Peyer's patch (tissue), 4 donors: Measurements from ENCODE around the gene ZBTB33. TPM values are rescaled to one million over a fixed set of nuclear protein-coding genes. Genes with fewer than 3 reads are reported as not detected.

Experiments used
- DNase-seq, 3 donors: peaks; one replicate each; pipeline ENCODE4 v3.0.0-alpha.2; 2017 to 2019
- H3K27ac ChIP-seq, 4 donors: fragments of 200-600 bp; sonication (generic); one replicate each; pipeline ENCODE4 v1.5.1; 2016 to 2019
- H3K27me3 ChIP-seq, 2 donors: fragments of 200-600 bp; sonication (generic); one replicate each; pipeline ENCODE4 v1.5.1; 2019
- H3K36me3 ChIP-seq, 3 donors: fragments of 200-600 bp; sonication (generic); one replicate each; pipeline ENCODE4 v1.5.1; 2016 to 2019
- H3K4me1 ChIP-seq, 4 donors: fragments of 200-600 bp; sonication (generic); one replicate each; pipeline ENCODE4 v1.5.1; 2016 to 2019
- H3K4me3 ChIP-seq, 4 donors: fragments of 200-600 bp; sonication (generic); 1 replicate in 3 of 4; 2 replicates in 1 of 4; pipeline ENCODE4 v1.5.1; 2016 to 2019; ENCODE audit warnings: mild to moderate bottlenecking in 1 of 4
- H3K9me3 ChIP-seq, 4 donors: fragments of 200-600 bp; sonication (generic); one replicate each; pipeline ENCODE4 v1.5.1; 2016 to 2019; ENCODE audit warnings: mild to moderate bottlenecking in 1 of 4
- POLR2A ChIP-seq, 2 donors: fragments of 450-650 bp; IDR thresholded peaks; one replicate each; pipeline ENCODE4 v1.5.1; 2017; ENCODE audit warnings: antibody characterized with exemption in 2 of 2, mild to moderate bottlenecking in 2 of 2, moderate library complexity in 2 of 2
- total RNA-seq, 4 donors: library from RNA; depleted of rRNA; stranded (reverse); fragments of >200 nt; gene quantifications; one replicate each; pipeline ENCODE4 v1.1.0, GENCODE V29; 2016
- TF ChIP-seq, protein P1 (sequence below), 6 experiments: fragments of 450-650 bp in 4 of 6; fragments of 200-600 bp in 2 of 6; sonication (generic) in 1 of 6; IDR thresholded peaks; one replicate each; pipeline ENCODE4 v1.5.1; 2017 to 2019; ENCODE audit warnings: antibody characterized with exemption in 6 of 6, mild to moderate bottlenecking in 3 of 6, moderate library complexity in 1 of 6

The ZBTB33 gene
- total RNA-seq, 4 donors from 2014 or later: 4.9 to 13.0 (median 8.6) TPM

DNA sequence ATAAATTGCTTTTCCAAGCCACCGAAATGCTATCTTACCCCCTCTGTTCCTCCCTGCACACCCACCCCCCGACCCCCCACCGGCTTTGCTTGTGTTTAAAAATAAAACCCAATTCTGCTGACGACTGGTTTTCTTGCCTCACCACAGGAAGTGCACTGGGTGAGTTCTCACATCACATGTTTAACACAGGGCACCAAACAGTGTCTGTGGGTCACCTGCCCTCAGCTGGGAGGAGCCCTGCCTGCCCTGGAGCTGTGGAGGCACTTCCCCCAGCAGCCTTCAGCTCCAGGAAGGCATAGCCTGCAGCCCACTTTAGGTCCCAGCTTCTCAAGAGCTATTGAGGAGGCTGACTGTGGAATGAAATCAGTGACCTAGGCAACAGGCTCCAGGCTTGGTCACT lies 51.8 kb downstream of the ZBTB33 start:
- Histone ChIP-seq H3K27ac (peak overlapping the region in 2 of 4 donors; percentile 19 to 27), H3K4me3 (no peak overlapping the region), H3K4me1 (no peaks in the 10 kb centered on the region), H3K27me3 (no peaks in the 10 kb centered on the region), H3K9me3 (no peaks in the 10 kb centered on the region), H3K36me3 (no peaks in the 10 kb centered on the region)
- TF ChIP-seq POLR2A (IDR thresholded peaks at IDR 0.05): no peak
- TF ChIP-seq, protein P1, sequence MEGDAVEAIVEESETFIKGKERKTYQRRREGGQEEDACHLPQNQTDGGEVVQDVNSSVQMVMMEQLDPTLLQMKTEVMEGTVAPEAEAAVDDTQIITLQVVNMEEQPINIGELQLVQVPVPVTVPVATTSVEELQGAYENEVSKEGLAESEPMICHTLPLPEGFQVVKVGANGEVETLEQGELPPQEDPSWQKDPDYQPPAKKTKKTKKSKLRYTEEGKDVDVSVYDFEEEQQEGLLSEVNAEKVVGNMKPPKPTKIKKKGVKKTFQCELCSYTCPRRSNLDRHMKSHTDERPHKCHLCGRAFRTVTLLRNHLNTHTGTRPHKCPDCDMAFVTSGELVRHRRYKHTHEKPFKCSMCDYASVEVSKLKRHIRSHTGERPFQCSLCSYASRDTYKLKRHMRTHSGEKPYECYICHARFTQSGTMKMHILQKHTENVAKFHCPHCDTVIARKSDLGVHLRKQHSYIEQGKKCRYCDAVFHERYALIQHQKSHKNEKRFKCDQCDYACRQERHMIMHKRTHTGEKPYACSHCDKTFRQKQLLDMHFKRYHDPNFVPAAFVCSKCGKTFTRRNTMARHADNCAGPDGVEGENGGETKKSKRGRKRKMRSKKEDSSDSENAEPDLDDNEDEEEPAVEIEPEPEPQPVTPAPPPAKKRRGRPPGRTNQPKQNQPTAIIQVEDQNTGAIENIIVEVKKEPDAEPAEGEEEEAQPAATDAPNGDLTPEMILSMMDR (IDR thresholded peaks at IDR 0.05): no peak
- peak in 2 of 3 donors; percentile 68 to 80 for DNase-seq

DNA sequence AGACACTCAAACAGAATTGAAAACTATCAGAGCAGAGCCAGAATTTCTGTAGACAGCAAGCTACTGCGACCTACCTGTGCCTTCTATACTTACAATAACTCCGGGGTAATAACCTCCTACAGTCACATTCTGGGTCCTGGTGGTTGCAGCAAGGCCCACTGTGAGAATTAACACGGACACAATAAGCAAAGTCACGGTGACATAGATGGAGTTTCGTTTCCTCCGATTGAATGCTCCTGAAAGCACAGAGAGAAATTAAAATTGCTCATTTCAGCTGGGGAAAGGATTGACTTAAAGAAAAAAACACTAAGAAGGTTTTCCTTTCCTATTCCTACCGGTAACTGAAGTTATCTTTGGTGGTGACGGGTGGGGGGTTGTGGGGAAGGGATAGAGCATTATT lies 53.6 kb downstream of the ZBTB33 start:
- Histone ChIP-seq H3K9me3 (no peaks in the 10 kb centered on the region), H3K4me3 (no peak overlapping the region), H3K27ac (no peak overlapping the region), H3K36me3 (no peaks in the 10 kb centered on the region), H3K4me1 (peaks cover 0 to 3% (median 0%) of the 10 kb centered on the region in 4 donors), H3K27me3 (no peaks in the 10 kb centered on the region)
- TF ChIP-seq, protein P1 (IDR thresholded peaks at IDR 0.05): no peak
- no peak for TF ChIP-seq POLR2A (IDR thresholded peaks at IDR 0.05)
- DNase-seq: no peak

DNA sequence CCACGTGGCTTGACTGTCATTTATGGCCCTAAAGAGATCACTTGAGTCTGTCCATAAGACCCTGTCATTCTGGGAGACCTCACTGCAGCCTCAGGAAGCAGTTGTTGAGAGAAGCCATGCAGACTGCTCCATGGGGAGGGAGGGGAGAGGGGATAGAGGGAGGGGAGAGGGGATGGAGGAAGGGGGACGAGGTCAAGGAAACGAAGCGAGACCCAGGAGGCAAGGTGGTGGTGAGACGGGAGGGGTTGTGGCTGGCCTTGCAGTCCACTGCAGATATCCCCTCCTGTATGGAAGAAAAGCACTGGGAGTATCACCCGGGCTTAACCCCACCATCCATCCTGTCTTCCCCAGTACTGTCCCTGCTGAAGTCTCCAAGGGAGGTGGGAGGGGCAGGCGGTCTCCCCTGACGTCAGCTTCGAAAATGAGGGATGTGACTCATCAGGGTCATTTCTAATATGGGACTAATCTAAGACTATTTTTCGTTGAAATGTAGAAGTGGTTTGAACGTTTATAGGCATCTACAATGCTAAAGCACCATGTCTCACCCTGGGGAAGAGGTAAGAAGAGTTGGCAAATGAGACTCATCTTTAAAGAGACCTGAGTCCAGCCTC lies 55.0 kb downstream of the ZBTB33 start:
- Histone ChIP-seq H3K27ac (no peak overlapping the region), H3K9me3 (no peaks in the 10 kb centered on the region), H3K36me3 (no peaks in the 10 kb centered on the region), H3K4me3 (no peak overlapping the region), H3K27me3 (no peaks in the 10 kb centered on the region), H3K4me1 (peaks cover 0 to 7% (median 0%) of the 10 kb centered on the region in 4 donors)
- DNase-seq: no peak
- no peak for TF ChIP-seq POLR2A (IDR thresholded peaks at IDR 0.05)
- TF ChIP-seq, protein P1 (IDR thresholded peaks at IDR 0.05): no peak

DNA sequence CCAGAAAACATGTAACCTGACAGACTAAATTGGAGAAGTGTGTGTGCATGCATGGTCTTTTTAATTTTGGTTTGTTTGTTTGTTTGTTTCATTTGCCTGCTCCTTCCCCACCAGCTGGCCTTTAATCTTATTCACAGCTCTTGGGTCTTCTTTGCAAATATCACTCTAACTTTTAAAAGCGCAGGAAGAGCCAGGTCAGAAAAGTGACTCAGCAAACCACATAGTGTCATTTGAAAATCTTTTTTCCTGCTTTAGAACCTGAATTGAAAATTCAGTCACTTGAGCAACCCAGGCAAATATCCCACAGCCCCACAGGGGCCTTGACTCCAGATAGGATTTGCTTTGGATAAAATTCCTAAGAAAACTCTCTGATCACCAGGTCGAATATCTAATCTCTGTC lies 56.0 kb downstream of the ZBTB33 start:
- H3K27ac ChIP-seq: no peak overlapping the region
- no peak for TF ChIP-seq POLR2A (IDR thresholded peaks at IDR 0.05)
- TF ChIP-seq, protein P1 (IDR thresholded peaks at IDR 0.05): no peak
- H3K4me3 ChIP-seq: no peak overlapping the region
- no peaks in the 10 kb centered on the region for H3K27me3 ChIP-seq
- H3K4me1 ChIP-seq: peaks cover 0 to 7% (median 0%) of the 10 kb centered on the region in 4 donors
- no peaks in the 10 kb centered on the region for H3K9me3 ChIP-seq
- H3K36me3 ChIP-seq: no peaks in the 10 kb centered on the region
- no peak for DNase-seq

Other genes with a start within 250 kb of the ZBTB33 start
- not detected for gene RHOXF2B, start 173.1 kb upstream of the ZBTB33 start, total RNA-seq
- 1 to 10 TPM in 2 of 4 donors, not detected in 2; 2.9 to 7.2 TPM for gene RHOXF1, start 134.9 kb upstream of the ZBTB33 start, total RNA-seq
- not detected for gene RHOXF2, start 92.2 kb upstream of the ZBTB33 start, total RNA-seq
- gene TMEM255A, start 60.6 kb downstream of the ZBTB33 start, total RNA-seq: 1 to 10 TPM in 1 of 4 donors, not detected in 3; 1.5 TPM
- not detected for gene ATP1B4, start 111.3 kb downstream of the ZBTB33 start, total RNA-seq
- gene LAMP2, start 218.5 kb downstream of the ZBTB33 start, total RNA-seq: 100 to 1,000 TPM in 1 of 4 donors, 10 to 100 TPM in 3; 19.8 to 119 (median 65.7) TPM